Left lung (tissue), 10 donors: Measurements from ENCODE around the gene TTC33. TPM values are rescaled to one million over a fixed set of nuclear protein-coding genes. Genes with fewer than 3 reads are reported as not detected.
A peak's percentile ranks its signal among the peaks of the same experiment; 100 is the strongest.
"Not testable (repeated sequence)": the region's sequence is repeated elsewhere in the genome, so short reads cannot be mapped to it uniquely, and the experiment has no call there.

Experiments used
- ATAC-seq: fragments of 200-7000 bp; cut with Tn5 transposase; one replicate; pipeline ENCODE4 v1.9.1; 2020; ENCODE audit warnings: moderate library complexity
- DNase-seq, 4 donors: peaks; one replicate each; pipeline ENCODE4 v3.0.0-alpha.2; 2013 to 2020
- H3K27ac ChIP-seq, 2 donors: fragments of 200-600 bp; sonication (generic) in 1 of 2; one replicate each; pipeline versions ENCODE4 v1.5.0 to v1.8.0; 2020 to 2021
- H3K27me3 ChIP-seq, 2 donors: fragments of 200-600 bp; sonication (generic) in 1 of 2; one replicate each; pipeline versions ENCODE4 v1.5.0 to v1.8.0; 2020 to 2021
- H3K36me3 ChIP-seq, 2 donors: fragments of 200-600 bp; sonication (generic) in 1 of 2; one replicate each; pipeline versions ENCODE4 v1.5.0 to v1.8.0; 2020 to 2021
- H3K4me1 ChIP-seq, 2 donors: fragments of 200-600 bp; one replicate each; pipeline ENCODE4 v1.8.0; 2021
- H3K4me3 ChIP-seq, 2 donors: fragments of 200-600 bp; sonication (generic) in 1 of 2; one replicate each; pipeline versions ENCODE4 v1.5.0 to v1.8.0; 2020 to 2021; ENCODE audit warnings: mild to moderate bottlenecking in 1 of 2
- H3K9me3 ChIP-seq, 2 donors: fragments of 200-600 bp; sonication (generic) in 1 of 2; one replicate each; pipeline versions ENCODE4 v1.5.0 to v1.8.0; 2020 to 2021
- CTCF ChIP-seq, 2 donors: fragments of 200-600 bp; sonication (generic) in 1 of 2; IDR thresholded peaks; one replicate each; pipeline versions ENCODE4 v1.5.0 to v1.8.0; 2021; ENCODE audit warnings: antibody characterized with exemption in 2 of 2
- intact Hi-C, 2 donors: fragments of 100-400 bp; cut with DNase I; formaldehyde crosslinking; loops; one replicate each; pipeline versions ENCODE4 v1.11.2 to v1.14.2; 2022
- polyA plus RNA-seq, 6 donors: library from polyadenylated mRNA; unstranded; fragments of 120-200 nt; gene quantifications; one replicate each; pipeline ENCODE4 v1.2.1, GENCODE V29; 2013; ENCODE audit not compliant: insufficient read length in 6 of 6
- total RNA-seq, 2 donors: library from RNA; stranded (reverse); fragmentation: NEBNext Ultra II Directional; extraction: Animal tissue kit (Norgen Biotek cat#: 25700); gene quantifications; one replicate each; pipeline ENCODE4 v1.2.1, GENCODE V29; 2021
- donor health status: DM: no; HTN: yes; CAD: no.
- donor health status: DM: no; HTN: no; CAD: no.

The TTC33 gene
- total and polyA plus RNA-seq, 8 donors, result 11.1 to 41.0 (median 33.0) TPM

GRCh38 chr5:40791715-40792139 lies 36.0 kb upstream of the TTC33 start:
- ATAC-seq (no peak), DNase-seq (no peak)
- H3K27ac ChIP-seq, result peak overlapping the region in 1 of 2 donors; percentile 4
- H3K27me3 ChIP-seq, result no peaks in the 10 kb centered on the region
- H3K4me1 ChIP-seq, result peaks cover 3 to 65% of the 10 kb centered on the region in 2 donors
- H3K4me3 ChIP-seq, result no peak overlapping the region
- no peak for TF ChIP-seq CTCF (IDR thresholded peaks at IDR 0.05)
- peaks cover 0 to 11% of the 10 kb centered on the region in 2 donors for H3K36me3 ChIP-seq
- intact Hi-C loops, result no loop called here
- H3K9me3 ChIP-seq, result no peaks in the 10 kb centered on the region

- H3K27me3 ChIP-seq, result no peaks in the 10 kb centered on the region
- peak overlapping the region in 1 of 2 donors; percentile 4 for H3K27ac ChIP-seq
- peaks cover 0 to 59% of the 10 kb centered on the region in 2 donors for H3K4me1 ChIP-seq
- ATAC-seq (no peak), DNase-seq (no peak)
- no peaks in the 10 kb centered on the region for H3K9me3 ChIP-seq
- no peak for TF ChIP-seq CTCF (IDR thresholded peaks at IDR 0.05)
- H3K4me3 ChIP-seq, result no peak overlapping the region
- H3K36me3 ChIP-seq, result peaks cover 0 to 11% of the 10 kb centered on the region in 2 donors
- intact Hi-C loops, result no loop called here
Observed at GRCh38 chr5:40790947-40791593, 35.3 kb upstream of the TTC33 start.

GRCh38 chr5:40788941-40789340 lies 33.2 kb upstream of the TTC33 start:
- Histone ChIP-seq H3K36me3 (peaks cover 0 to 11% of the 10 kb centered on the region in 2 donors), H3K27ac (peak overlapping the region in 1 of 2 donors; percentile 6), H3K4me1 (peaks cover 1 to 53% of the 10 kb centered on the region in 2 donors)
- H3K27me3 ChIP-seq, H3K9me3 ChIP-seq, ATAC-seq, H3K4me3 ChIP-seq, intact Hi-C loops, DNase-seq: not testable (repeated sequence)

GRCh38 chr5:40787986-40788385 lies 32.2 kb upstream of the TTC33 start:
- Histone ChIP-seq H3K4me3 (no peak overlapping the region), H3K36me3 (peaks cover 0 to 11% of the 10 kb centered on the region in 2 donors), H3K27ac (no peak overlapping the region), H3K27me3 (no peaks in the 10 kb centered on the region), H3K9me3 (no peaks in the 10 kb centered on the region), H3K4me1 (peaks cover 5 to 49% of the 10 kb centered on the region in 2 donors)
- intact Hi-C loops, result no loop called here
- ATAC-seq (no peak), DNase-seq (no peak)
- no peak for TF ChIP-seq CTCF (IDR thresholded peaks at IDR 0.05)

- ATAC-seq, H3K27ac ChIP-seq, H3K9me3 ChIP-seq, DNase-seq, H3K4me3 ChIP-seq, intact Hi-C loops, H3K27me3 ChIP-seq: not testable (repeated sequence)
- peaks cover 0 to 11% of the 10 kb centered on the region in 2 donors for H3K36me3 ChIP-seq
- H3K4me1 ChIP-seq, result peaks cover 5 to 47% of the 10 kb centered on the region in 2 donors
Observed at GRCh38 chr5:40786664-40787063, 30.9 kb upstream of the TTC33 start.

GRCh38 chr5:40784916-40785315 lies 29.2 kb upstream of the TTC33 start:
- intact Hi-C loops, result no loop called here
- no peak for TF ChIP-seq CTCF (IDR thresholded peaks at IDR 0.05)
- no peaks in the 10 kb centered on the region for H3K9me3 ChIP-seq
- DNase-seq (no peak), ATAC-seq (no peak)
- no peaks in the 10 kb centered on the region for H3K27me3 ChIP-seq
- no peak overlapping the region for H3K4me3 ChIP-seq
- peaks cover 5 to 47% of the 10 kb centered on the region in 2 donors for H3K4me1 ChIP-seq
- H3K36me3 ChIP-seq, result peaks cover 0 to 11% of the 10 kb centered on the region in 2 donors
- no peak overlapping the region for H3K27ac ChIP-seq
